Fibroblast of mammary gland (primary cell): ENCODE results near the gene TMCC1.

Source experiments
- DNase-seq: peaks from one replicate; pipeline ENCODE4 v3.0.0-alpha.2; 2010; ENCODE audit warnings: low read depth
- H3K4me3 ChIP-seq: 2 replicates; pipeline ENCODE4 v1.5.1; 2011; ENCODE audit warnings: low read depth, mild to moderate bottlenecking, low read length, moderate library complexity; ENCODE audit not compliant: control insufficient read depth
- CTCF ChIP-seq: conservative IDR thresholded peaks from 2 replicates; pipeline ENCODE4 v1.5.1; 2011; ENCODE audit warnings: low read depth, low read length, inconsistent platforms; ENCODE audit not compliant: control insufficient read depth, insufficient read depth

The TMCC1 gene

GRCh38 chr3:129739634-129740033, 153.9 kb downstream of the TMCC1 start:
- DNase-seq = no peak
- H3K4me3 ChIP-seq = no peak overlapping the region
- no peak for TF ChIP-seq CTCF

- no peak overlapping the region for H3K4me3 ChIP-seq
- DNase-seq = no peak
- no peak for TF ChIP-seq CTCF
Observed at GRCh38 chr3:129738172-129738571, 155.3 kb downstream of the TMCC1 start.

- no peak overlapping the region for H3K4me3 ChIP-seq
- no peak for DNase-seq
- TF ChIP-seq CTCF = no peak
Observed at GRCh38 chr3:129736070-129736469, 157.4 kb downstream of the TMCC1 start.

DNA sequence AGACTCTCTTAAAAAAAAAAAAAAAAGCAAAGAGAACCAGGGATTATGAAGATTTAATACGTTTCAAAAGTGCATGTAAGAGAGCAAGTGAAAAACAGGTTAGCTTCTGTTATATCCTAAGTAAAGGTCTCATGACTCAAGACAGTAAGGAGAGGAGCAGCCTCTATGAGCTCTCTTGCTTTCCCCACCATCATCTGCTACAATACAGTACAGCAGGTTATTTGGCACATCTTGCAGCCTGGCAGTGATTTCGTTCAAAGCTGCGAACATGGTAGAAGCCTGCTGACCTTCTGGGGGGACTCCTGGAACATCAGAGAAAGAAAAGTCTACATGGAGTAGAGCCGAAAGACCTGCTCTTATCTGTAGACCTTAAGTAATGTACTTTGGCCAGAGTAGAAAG, 157.9 kb downstream of the TMCC1 start:
- no peak for TF ChIP-seq CTCF
- no peak overlapping the region for H3K4me3 ChIP-seq
- no peak for DNase-seq

GRCh38 chr3:129734449-129734848, 159.1 kb downstream of the TMCC1 start:
- H3K4me3 ChIP-seq = no peak overlapping the region
- DNase-seq = no peak
- TF ChIP-seq CTCF = no peak

DNA sequence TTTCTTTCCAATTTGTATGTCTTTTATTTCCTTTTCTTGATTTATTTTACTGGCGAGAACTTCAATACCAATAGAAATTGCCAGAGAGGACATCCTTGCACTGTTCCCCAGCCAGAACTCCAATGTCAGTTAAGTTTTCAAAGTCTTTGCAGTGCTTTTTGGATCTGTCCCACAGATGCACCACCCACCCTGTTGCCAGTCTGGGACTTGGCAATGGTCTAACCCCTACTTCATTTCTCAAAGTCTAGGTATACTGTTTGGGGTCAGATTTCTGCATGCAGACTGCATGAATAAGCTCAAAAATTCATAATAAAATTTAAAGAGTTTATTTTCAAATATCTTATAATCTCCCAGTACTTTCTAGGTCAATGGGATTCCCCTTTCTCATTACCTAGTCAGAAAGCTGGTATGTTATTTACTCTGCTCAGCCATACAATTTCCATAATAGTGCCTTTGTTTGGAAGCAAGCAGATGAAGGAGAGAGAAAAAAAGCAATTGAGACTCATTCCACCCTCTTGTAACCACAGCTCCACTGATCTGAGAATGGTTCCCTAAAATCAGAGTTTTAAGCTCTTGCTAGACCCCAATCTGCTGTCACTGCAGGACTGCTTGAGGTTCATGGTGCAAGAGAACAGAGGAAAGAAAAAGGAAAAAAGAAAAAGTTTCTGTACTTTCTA, 161.2 kb downstream of the TMCC1 start:
- no peak for DNase-seq
- TF ChIP-seq CTCF = no peak
- no peak overlapping the region for H3K4me3 ChIP-seq

DNA sequence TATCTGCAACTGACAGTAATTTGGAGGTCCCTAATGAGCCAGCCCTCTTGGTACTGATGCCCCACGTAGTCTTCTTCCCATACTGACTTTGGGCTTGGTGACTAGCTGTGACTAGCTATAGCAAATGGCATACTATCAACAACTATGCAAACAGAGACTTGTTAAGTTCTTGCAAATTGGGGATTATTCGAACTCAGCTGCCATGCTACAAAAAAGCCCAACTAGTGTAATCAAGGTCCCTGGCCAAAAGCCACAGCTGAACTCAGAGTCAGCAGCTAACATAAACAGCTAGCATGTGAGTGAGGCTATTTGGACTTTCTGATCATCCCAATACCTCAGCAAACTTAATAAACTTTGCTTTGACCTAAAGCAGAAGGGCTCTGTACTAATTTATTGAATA, 165.8 kb downstream of the TMCC1 start:
- TF ChIP-seq CTCF = no peak
- no peak overlapping the region for H3K4me3 ChIP-seq
- no peak for DNase-seq
